Adrenal gland (tissue), 5 donors: ENCODE results near the gene FAT1.

Experiments
- CTCF ChIP-seq, 6 experiments: fragments of 450-650 bp in 4 of 6; fragments of 200-600 bp in 2 of 6; sonication (generic) in 1 of 6; IDR thresholded peaks; 1 replicate in 5 of 6; 2 replicates in 1 of 6; pipeline versions ENCODE4 v1.5.1 to v1.8.0; 2016 to 2021; ENCODE audit warnings: antibody characterized with exemption in 6 of 6, mild to moderate bottlenecking in 2 of 6, moderate library complexity in 1 of 6
- POLR2A ChIP-seq, 2 donors: fragments of 450-650 bp; IDR thresholded peaks; one replicate each; pipeline ENCODE4 v1.6.1; 2017; ENCODE audit warnings: antibody characterized with exemption in 2 of 2, mild to moderate bottlenecking in 2 of 2, moderate library complexity in 1 of 2
- donor health status: DM: no; HTN: no; CAD: no.

GRCh38 chr4:186740822-186741221, 17.2 kb upstream of the FAT1 start:
- TF ChIP-seq POLR2A (IDR thresholded peaks at IDR 0.05) = no peak
- no peak for TF ChIP-seq CTCF (IDR thresholded peaks at IDR 0.05)
